ENCODE data around the gene METTL3.

DNA sequence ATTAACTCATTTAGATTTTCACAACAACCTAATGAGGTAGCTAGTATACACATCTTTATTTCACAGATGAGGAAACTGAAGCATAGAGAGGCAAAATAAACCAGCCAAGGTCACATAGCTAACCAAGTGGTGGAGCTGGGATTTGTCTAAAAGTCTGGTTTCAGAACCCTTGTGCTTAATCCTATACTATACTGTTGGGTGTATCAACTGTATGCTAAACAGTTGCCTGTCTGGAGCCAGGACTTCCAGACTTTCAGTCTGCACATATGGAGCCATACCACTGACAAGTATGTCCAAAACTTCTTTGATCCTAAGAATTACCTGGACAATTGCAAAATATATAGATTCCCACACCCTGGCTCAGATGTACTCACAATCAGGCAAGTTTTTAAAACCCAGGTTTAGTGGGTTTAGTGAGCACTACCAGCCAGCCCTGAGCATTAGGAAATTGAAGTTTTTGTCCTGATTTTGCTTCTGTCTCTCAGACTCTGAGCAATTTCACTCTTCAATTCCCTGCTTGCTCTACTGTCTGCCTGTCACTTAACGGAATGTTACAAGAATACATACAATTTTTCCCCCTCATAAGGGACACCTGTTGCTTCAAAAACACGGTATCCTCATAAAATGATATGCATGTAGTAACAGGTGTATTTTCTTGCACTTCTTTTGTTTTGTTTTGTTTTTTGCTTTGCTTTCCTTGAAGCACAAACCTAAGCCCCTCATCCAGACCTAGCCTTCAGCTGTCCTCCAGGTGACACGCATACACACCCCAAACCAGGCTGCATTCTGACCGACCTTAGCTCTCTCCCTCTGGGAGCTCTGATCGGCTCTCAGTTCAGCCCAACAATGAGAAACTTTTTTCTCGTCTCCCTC is 24.6 kb upstream of the METTL3 start:
- TF ChIP-seq, protein P1, sequence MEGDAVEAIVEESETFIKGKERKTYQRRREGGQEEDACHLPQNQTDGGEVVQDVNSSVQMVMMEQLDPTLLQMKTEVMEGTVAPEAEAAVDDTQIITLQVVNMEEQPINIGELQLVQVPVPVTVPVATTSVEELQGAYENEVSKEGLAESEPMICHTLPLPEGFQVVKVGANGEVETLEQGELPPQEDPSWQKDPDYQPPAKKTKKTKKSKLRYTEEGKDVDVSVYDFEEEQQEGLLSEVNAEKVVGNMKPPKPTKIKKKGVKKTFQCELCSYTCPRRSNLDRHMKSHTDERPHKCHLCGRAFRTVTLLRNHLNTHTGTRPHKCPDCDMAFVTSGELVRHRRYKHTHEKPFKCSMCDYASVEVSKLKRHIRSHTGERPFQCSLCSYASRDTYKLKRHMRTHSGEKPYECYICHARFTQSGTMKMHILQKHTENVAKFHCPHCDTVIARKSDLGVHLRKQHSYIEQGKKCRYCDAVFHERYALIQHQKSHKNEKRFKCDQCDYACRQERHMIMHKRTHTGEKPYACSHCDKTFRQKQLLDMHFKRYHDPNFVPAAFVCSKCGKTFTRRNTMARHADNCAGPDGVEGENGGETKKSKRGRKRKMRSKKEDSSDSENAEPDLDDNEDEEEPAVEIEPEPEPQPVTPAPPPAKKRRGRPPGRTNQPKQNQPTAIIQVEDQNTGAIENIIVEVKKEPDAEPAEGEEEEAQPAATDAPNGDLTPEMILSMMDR (IDR thresholded peaks at IDR 0.05): no peak
- TF ChIP-seq POLR2AphosphoS5 (IDR thresholded peaks at IDR 0.05; ENCODE audit: low read depth, low read length) (no peak), TCF7L2 (IDR thresholded peaks at IDR 0.05; ENCODE audit: low read depth, low read length) (no peak), SIN3A (IDR thresholded peaks at IDR 0.05; ENCODE audit: borderline replicate concordance, insufficient read depth, low read depth, low read length) (no peak)
- TF ChIP-seq, protein P2, sequence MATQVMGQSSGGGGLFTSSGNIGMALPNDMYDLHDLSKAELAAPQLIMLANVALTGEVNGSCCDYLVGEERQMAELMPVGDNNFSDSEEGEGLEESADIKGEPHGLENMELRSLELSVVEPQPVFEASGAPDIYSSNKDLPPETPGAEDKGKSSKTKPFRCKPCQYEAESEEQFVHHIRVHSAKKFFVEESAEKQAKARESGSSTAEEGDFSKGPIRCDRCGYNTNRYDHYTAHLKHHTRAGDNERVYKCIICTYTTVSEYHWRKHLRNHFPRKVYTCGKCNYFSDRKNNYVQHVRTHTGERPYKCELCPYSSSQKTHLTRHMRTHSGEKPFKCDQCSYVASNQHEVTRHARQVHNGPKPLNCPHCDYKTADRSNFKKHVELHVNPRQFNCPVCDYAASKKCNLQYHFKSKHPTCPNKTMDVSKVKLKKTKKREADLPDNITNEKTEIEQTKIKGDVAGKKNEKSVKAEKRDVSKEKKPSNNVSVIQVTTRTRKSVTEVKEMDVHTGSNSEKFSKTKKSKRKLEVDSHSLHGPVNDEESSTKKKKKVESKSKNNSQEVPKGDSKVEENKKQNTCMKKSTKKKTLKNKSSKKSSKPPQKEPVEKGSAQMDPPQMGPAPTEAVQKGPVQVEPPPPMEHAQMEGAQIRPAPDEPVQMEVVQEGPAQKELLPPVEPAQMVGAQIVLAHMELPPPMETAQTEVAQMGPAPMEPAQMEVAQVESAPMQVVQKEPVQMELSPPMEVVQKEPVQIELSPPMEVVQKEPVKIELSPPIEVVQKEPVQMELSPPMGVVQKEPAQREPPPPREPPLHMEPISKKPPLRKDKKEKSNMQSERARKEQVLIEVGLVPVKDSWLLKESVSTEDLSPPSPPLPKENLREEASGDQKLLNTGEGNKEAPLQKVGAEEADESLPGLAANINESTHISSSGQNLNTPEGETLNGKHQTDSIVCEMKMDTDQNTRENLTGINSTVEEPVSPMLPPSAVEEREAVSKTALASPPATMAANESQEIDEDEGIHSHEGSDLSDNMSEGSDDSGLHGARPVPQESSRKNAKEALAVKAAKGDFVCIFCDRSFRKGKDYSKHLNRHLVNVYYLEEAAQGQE (IDR thresholded peaks at IDR 0.05; ENCODE audit: insufficient read depth in 1 of 2, low read depth in 2 of 2, low read length in 1 of 2): no peak
